ENCODE measurements around the gene NDFIP2.

NDFIP2 gene

GRCh38 chr13:79462895-79463294, 18.1 kb upstream of the NDFIP2 start:
- no peak for DNase-seq

GRCh38 chr13:79463604-79464003, 17.4 kb upstream of the NDFIP2 start:
- no peak for DNase-seq

- no peak for DNase-seq
These were observed 14.1 kb upstream of the NDFIP2 start for GRCh38 chr13:79466872-79467271.

GRCh38 chr13:79468402-79468801, 12.6 kb upstream of the NDFIP2 start:
- DNase-seq: no peak

GRCh38 chr13:79468819-79469218, 12.1 kb upstream of the NDFIP2 start:
- no peak for DNase-seq

GRCh38 chr13:79469608-79470007, 11.3 kb upstream of the NDFIP2 start:
- DNase-seq: no peak

GRCh38 chr13:79470666-79471065, 10.3 kb upstream of the NDFIP2 start:
- no peak for DNase-seq

- no peak for DNase-seq
These were observed 5.4 kb upstream of the NDFIP2 start for GRCh38 chr13:79475569-79475968.

- no peak for DNase-seq
These were observed 3.0 kb upstream of the NDFIP2 start for GRCh38 chr13:79477968-79478367.

GRCh38 chr13:79479882-79480281, 1.1 kb upstream of the NDFIP2 start:
- no peak for DNase-seq

- DNase-seq: no peak
These were observed 714 bp downstream of the NDFIP2 start for GRCh38 chr13:79481685-79482052.

- DNase-seq: no peak
These were observed 1.5 kb downstream of the NDFIP2 start for GRCh38 chr13:79482281-79482970.

- no peak for DNase-seq
These were observed 2.2 kb downstream of the NDFIP2 start for GRCh38 chr13:79483086-79483706.

- no peak for DNase-seq
These were observed 4.3 kb downstream of the NDFIP2 start for GRCh38 chr13:79485014-79485811.

GRCh38 chr13:79486433-79487188, 5.7 kb downstream of the NDFIP2 start:
- DNase-seq: no peak

- DNase-seq: no peak
These were observed 9.4 kb downstream of the NDFIP2 start for GRCh38 chr13:79490326-79490725.

GRCh38 chr13:79490824-79491223, 9.9 kb downstream of the NDFIP2 start:
- DNase-seq: no peak

GRCh38 chr13:79491715-79492114, 10.8 kb downstream of the NDFIP2 start:
- no peak for DNase-seq

- no peak for DNase-seq
These were observed 11.4 kb downstream of the NDFIP2 start for GRCh38 chr13:79492313-79492798.

- no peak for DNase-seq
These were observed 12.1 kb downstream of the NDFIP2 start for GRCh38 chr13:79492918-79493594.

GRCh38 chr13:79496188-79496587, 15.2 kb downstream of the NDFIP2 start:
- no peak for DNase-seq

GRCh38 chr13:79497064-79497463, 16.1 kb downstream of the NDFIP2 start:
- no peak for DNase-seq

- DNase-seq: no peak
These were observed 16.9 kb downstream of the NDFIP2 start for GRCh38 chr13:79497852-79498251.
